Gastroesophageal sphincter (tissue), 3 donors: ENCODE measurements around the gene EIPR1.

ENCODE experiments used
- CTCF ChIP-seq, 4 experiments: fragments of 200-600 bp in 2 of 4; fragments of 450-650 bp in 2 of 4; sonication (generic) in 1 of 4; IDR thresholded peaks; one replicate each; pipeline ENCODE4 v1.5.1; 2017 to 2019; ENCODE audit warnings: antibody characterized with exemption in 4 of 4, mild to moderate bottlenecking in 2 of 4, moderate library complexity in 2 of 4
- EP300 ChIP-seq: sonication (generic); formaldehyde crosslinking; IDR thresholded peaks from one replicate; pipeline ENCODE4 v1.6.1; 2017; ENCODE audit warnings: antibody characterized with exemption, mild to moderate bottlenecking
- POLR2A ChIP-seq, 2 donors: fragments of 450-650 bp; IDR thresholded peaks; one replicate each; pipeline ENCODE4 v1.6.1; 2017; ENCODE audit warnings: antibody characterized with exemption in 2 of 2, mild to moderate bottlenecking in 2 of 2, moderate library complexity in 1 of 2
- POLR2AphosphoS5 ChIP-seq: sonication (generic); formaldehyde crosslinking; IDR thresholded peaks from one replicate; pipeline ENCODE4 v1.6.1; 2017; ENCODE audit warnings: antibody characterized with exemption

- TF ChIP-seq CTCF (IDR thresholded peaks at IDR 0.05) (no peak), EP300 (no peak), POLR2A (IDR thresholded peaks at IDR 0.05) (no peak), POLR2AphosphoS5 (no peak)
Observed at GRCh38 chr2:3420769-3421397, 43.3 kb upstream of the EIPR1 start.
